ENCODE data around the gene ANKRD33B. TPM values are rescaled to one million over a fixed set of nuclear protein-coding genes. Genes with fewer than 3 reads are reported as not detected.

ANKRD33B gene
- total RNA-seq, 6 experiments from 2014 or later = 6.3 to 13.2 (median 11.9) TPM

GRCh38 chr5:10580531-10581423 lies 16.9 kb downstream of the ANKRD33B start:
- peaks cover 14% of the 10 kb centered on the region; the same call in 1 of the 2 replicates for H3K36me3 Mint-ChIP-seq (ENCODE audit: low read depth)
- H3K4me3 Mint-ChIP-seq = no peak overlapping the region
- H3K4me1 Mint-ChIP-seq (ENCODE audit: low read depth) = peaks cover 62% of the 10 kb centered on the region
- no peak for DNase-seq
- peaks cover 4% of the 10 kb centered on the region for H3K27me3 Mint-ChIP-seq (ENCODE audit: insufficient read depth)
- no peak for TF ChIP-seq CTCF (IDR thresholded peaks at IDR 0.05)
- H3K9me3 Mint-ChIP-seq = no peaks in the 10 kb centered on the region
- no peak overlapping the region for H3K27ac Mint-ChIP-seq

GRCh38 chr5:10581424-10581748 lies 17.5 kb downstream of the ANKRD33B start:
- peaks cover 4% of the 10 kb centered on the region for H3K27me3 Mint-ChIP-seq (ENCODE audit: insufficient read depth)
- H3K36me3 Mint-ChIP-seq (ENCODE audit: low read depth) = peaks cover 12% of the 10 kb centered on the region; the same call in 1 of the 2 replicates
- TF ChIP-seq CTCF (IDR thresholded peaks at IDR 0.05) = no peak
- no peak overlapping the region for H3K27ac Mint-ChIP-seq
- H3K9me3 Mint-ChIP-seq = no peaks in the 10 kb centered on the region
- no peak for DNase-seq
- peaks cover 61% of the 10 kb centered on the region for H3K4me1 Mint-ChIP-seq (ENCODE audit: low read depth)
- no peak overlapping the region for H3K4me3 Mint-ChIP-seq

- no peaks in the 10 kb centered on the region for H3K9me3 Mint-ChIP-seq
Measured at GRCh38 chr5:10581867-10582511, 18.1 kb downstream of the ANKRD33B start.

GRCh38 chr5:10582512-10582897 lies 18.6 kb downstream of the ANKRD33B start:
- Mint-ChIP-seq H3K27me3 (ENCODE audit: insufficient read depth) (peaks cover 4% of the 10 kb centered on the region), H3K4me1 (ENCODE audit: low read depth) (peaks cover 50% of the 10 kb centered on the region), H3K36me3 (ENCODE audit: low read depth) (peaks cover 12% of the 10 kb centered on the region; the same call in 1 of the 2 replicates), H3K4me3 (no peak overlapping the region), H3K27ac (no peak overlapping the region), H3K9me3 (no peaks in the 10 kb centered on the region)
- no peak for DNase-seq
- no peak for TF ChIP-seq CTCF (IDR thresholded peaks at IDR 0.05)

More at GRCh38 chr5:10581867-10582511, 18.1 kb downstream of the ANKRD33B start:
- H3K4me1 Mint-ChIP-seq (ENCODE audit: low read depth) = peaks cover 55% of the 10 kb centered on the region
- no peak overlapping the region for H3K4me3 Mint-ChIP-seq
- no peak for DNase-seq
- H3K27me3 Mint-ChIP-seq (ENCODE audit: insufficient read depth) = peaks cover 4% of the 10 kb centered on the region
- no peak overlapping the region for H3K27ac Mint-ChIP-seq
- TF ChIP-seq CTCF (IDR thresholded peaks at IDR 0.05) = no peak
- peaks cover 12% of the 10 kb centered on the region; the same call in 1 of the 2 replicates for H3K36me3 Mint-ChIP-seq (ENCODE audit: low read depth)

GRCh38 chr5:10583663-10584572 lies 20.0 kb downstream of the ANKRD33B start:
- DNase-seq = no peak
- TF ChIP-seq CTCF (IDR thresholded peaks at IDR 0.05) = no peak
- no peak overlapping the region for H3K27ac Mint-ChIP-seq
- H3K36me3 Mint-ChIP-seq (ENCODE audit: low read depth) = peaks cover 12% of the 10 kb centered on the region; the same call in 1 of the 2 replicates
- H3K4me1 Mint-ChIP-seq (ENCODE audit: low read depth) = peaks cover 40% of the 10 kb centered on the region
- H3K4me3 Mint-ChIP-seq = no peak overlapping the region
- H3K9me3 Mint-ChIP-seq = no peaks in the 10 kb centered on the region
- H3K27me3 Mint-ChIP-seq (ENCODE audit: insufficient read depth) = peaks cover 4% of the 10 kb centered on the region; the same call in 1 of the 2 replicates

Data from HFFc6 (cell line).